Fibroblast of lung (primary cell): Measurements from ENCODE around the gene SORCS2. TPM values are rescaled to one million over a fixed set of nuclear protein-coding genes. Genes with fewer than 3 reads are reported as not detected.

Experiments
- DNase-seq, 2 donors: peaks; one replicate each; pipeline versions ENCODE4 v3.0.0 to v3.0.0-alpha.2; 2010; ENCODE audit warnings: low read depth in 2 of 2
- H2AFZ ChIP-seq: 2 replicates; pipeline ENCODE4 v1.5.1; 2012; ENCODE audit warnings: low read length, control low read depth, inconsistent platforms
- H3K27ac ChIP-seq: 2 replicates; pipeline ENCODE4 v1.5.1; 2011; ENCODE audit warnings: low read length, control low read depth; ENCODE audit not compliant: insufficient read depth
- H3K27me3 ChIP-seq: 2 replicates; pipeline ENCODE4 v1.5.1; 2011; ENCODE audit warnings: mild to moderate bottlenecking, low read length; ENCODE audit not compliant: control insufficient read depth, insufficient read depth
- H3K36me3 ChIP-seq: 2 replicates; pipeline ENCODE4 v1.5.1; 2011; ENCODE audit warnings: low read length; ENCODE audit not compliant: control insufficient read depth, insufficient read depth
- H3K4me1 ChIP-seq: 2 replicates; pipeline ENCODE4 v1.5.1; 2011; ENCODE audit warnings: low read length; ENCODE audit not compliant: control insufficient read depth, insufficient read depth; ENCODE audit errors: extremely low read depth
- H3K4me2 ChIP-seq: 2 replicates; pipeline ENCODE4 v1.5.1; 2011; ENCODE audit warnings: low read length, control low read depth; ENCODE audit not compliant: insufficient read depth; ENCODE audit errors: extremely low read depth
- H3K4me3 ChIP-seq, 4 experiments: fragments of 200-600 bp in 1 of 4; sonication (generic) in 1 of 4; replicated peaks in 1 of 4; 2 replicates each; pipeline ENCODE4 v1.5.1; 2011 to 2016; ENCODE audit warnings: low read length in 4 of 4, low read depth in 3 of 4, mild to moderate bottlenecking in 3 of 4, control low read depth in 2 of 4, inconsistent platforms in 1 of 4, mixed read lengths in 1 of 4; ENCODE audit not compliant: insufficient read depth in 1 of 4; ENCODE audit errors: control extremely low read depth in 1 of 4
- H3K79me2 ChIP-seq: 2 replicates; pipeline ENCODE4 v1.5.1; 2012; ENCODE audit warnings: mild to moderate bottlenecking, low read length, inconsistent platforms; ENCODE audit not compliant: control insufficient read depth, insufficient read depth
- H3K9ac ChIP-seq: 2 replicates; pipeline ENCODE4 v1.5.1; 2011; ENCODE audit warnings: mild to moderate bottlenecking, low read length, control low read depth; ENCODE audit not compliant: insufficient read depth
- H3K9me3 ChIP-seq: 2 replicates; pipeline ENCODE4 v1.5.1; 2012; ENCODE audit warnings: low read depth, low read length; ENCODE audit not compliant: control insufficient read depth, insufficient read depth
- H4K20me1 ChIP-seq: 2 replicates; pipeline ENCODE4 v1.5.1; 2011; ENCODE audit warnings: low read length; ENCODE audit not compliant: control insufficient read depth, insufficient read depth; ENCODE audit errors: extremely low read depth
- EZH2 ChIP-seq: IDR thresholded peaks from 2 replicates; pipeline ENCODE4 v1.5.1; 2012; ENCODE audit warnings: low read length, control low read depth, mild to moderate bottlenecking; ENCODE audit errors: missing control alignments
- polyA plus RNA-seq, 2 donors: library from polyadenylated mRNA; depleted of rRNA in 1 of 2; stranded (reverse) in 1 of 2; unstranded in 1 of 2; fragments of >200 nt; gene quantifications; 2 replicates each; pipeline ENCODE4 v1.2.1, GENCODE V29; 2011 to 2012; ENCODE audit warnings: missing spikeins in 1 of 2
- total RNA-seq: library from RNA; depleted of rRNA; stranded (reverse); fragments of >200 nt; gene quantifications from 2 replicates; pipeline ENCODE4 v1.2.1, GENCODE V29; 2014
- TF ChIP-seq, protein P1 (sequence below), 2 donors: IDR thresholded peaks in 1 of 2; conservative IDR thresholded peaks in 1 of 2; 1 replicate in 1 of 2; 2 replicates in 1 of 2; pipeline ENCODE4 v1.5.1; 2011 to 2012; ENCODE audit warnings: low read length in 2 of 2, control low read depth in 1 of 2, inconsistent platforms in 1 of 2, low read depth in 1 of 2, mild to moderate bottlenecking in 1 of 2

SORCS2 gene
- total and polyA plus RNA-seq, 2 donors (not counting 1 experiment from before 2014, with no cell fraction given): 0.17 to 0.41 TPM

DNA sequence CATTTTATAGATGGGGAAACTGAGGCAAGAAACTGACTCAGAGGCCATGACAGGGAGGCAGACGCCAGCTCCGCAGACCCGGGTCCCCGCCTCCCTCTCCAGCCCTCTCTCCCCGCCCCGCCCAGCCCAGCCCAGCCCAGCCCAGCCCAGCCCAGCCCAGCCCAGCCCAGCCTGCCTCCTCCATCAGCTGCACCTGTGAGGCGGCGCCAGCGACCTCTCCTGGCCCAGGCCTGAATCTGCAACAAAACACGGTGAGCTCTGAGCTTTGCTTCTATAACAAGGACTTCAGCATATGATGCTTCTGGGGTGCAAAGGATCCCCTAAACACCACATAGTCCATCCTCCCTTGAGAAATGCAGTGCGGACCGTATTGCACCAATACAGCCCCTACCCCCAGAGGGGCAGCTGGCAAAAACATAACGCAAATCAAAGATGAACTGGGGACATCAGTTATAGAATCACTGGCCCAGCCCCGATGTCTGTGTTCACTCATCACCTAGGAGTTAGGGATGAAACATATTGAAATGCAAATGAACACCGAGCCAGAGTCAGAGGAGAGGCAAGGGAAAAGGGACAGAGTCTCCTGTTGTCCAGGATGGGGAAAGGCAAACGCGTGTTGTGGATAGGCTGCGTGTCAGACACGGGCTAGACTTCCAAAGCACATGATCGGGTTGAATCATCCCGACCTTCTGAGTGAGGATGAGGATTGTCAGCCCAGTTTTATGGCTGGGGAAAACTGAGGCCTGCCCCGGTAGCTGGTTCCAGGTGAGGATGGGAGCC is 458.5 kb downstream of the SORCS2 start:
- Histone ChIP-seq H3K4me3 (no peak overlapping the region), H3K9ac (no peak overlapping the region), H3K4me2 (no peak overlapping the region), H2AFZ (no peak overlapping the region), H3K27ac (no peak overlapping the region), H3K9me3 (no peaks in the 10 kb centered on the region), H3K27me3 (no peaks in the 10 kb centered on the region), H3K79me2 (no peaks in the 10 kb centered on the region), H4K20me1 (no peaks in the 10 kb centered on the region), H3K36me3 (no peaks in the 10 kb centered on the region), H3K4me1 (peaks cover 22% of the 10 kb centered on the region)
- TF ChIP-seq EZH2: no peak
- TF ChIP-seq, protein P1, sequence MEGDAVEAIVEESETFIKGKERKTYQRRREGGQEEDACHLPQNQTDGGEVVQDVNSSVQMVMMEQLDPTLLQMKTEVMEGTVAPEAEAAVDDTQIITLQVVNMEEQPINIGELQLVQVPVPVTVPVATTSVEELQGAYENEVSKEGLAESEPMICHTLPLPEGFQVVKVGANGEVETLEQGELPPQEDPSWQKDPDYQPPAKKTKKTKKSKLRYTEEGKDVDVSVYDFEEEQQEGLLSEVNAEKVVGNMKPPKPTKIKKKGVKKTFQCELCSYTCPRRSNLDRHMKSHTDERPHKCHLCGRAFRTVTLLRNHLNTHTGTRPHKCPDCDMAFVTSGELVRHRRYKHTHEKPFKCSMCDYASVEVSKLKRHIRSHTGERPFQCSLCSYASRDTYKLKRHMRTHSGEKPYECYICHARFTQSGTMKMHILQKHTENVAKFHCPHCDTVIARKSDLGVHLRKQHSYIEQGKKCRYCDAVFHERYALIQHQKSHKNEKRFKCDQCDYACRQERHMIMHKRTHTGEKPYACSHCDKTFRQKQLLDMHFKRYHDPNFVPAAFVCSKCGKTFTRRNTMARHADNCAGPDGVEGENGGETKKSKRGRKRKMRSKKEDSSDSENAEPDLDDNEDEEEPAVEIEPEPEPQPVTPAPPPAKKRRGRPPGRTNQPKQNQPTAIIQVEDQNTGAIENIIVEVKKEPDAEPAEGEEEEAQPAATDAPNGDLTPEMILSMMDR (conservative IDR thresholded peaks at IDR 0.05 in 1 of 2, IDR thresholded peaks at IDR 0.05 in 1 of 2; ENCODE audit: low read depth in 1 of 2, low read length in 2 of 2): no peak
- peak; percentile 36 to 64 for DNase-seq

GRCh38 chr4:7651461-7651921 is 459.2 kb downstream of the SORCS2 start:
- TF ChIP-seq EZH2: no peak
- TF ChIP-seq, protein P1 (conservative IDR thresholded peaks at IDR 0.05 in 1 of 2, IDR thresholded peaks at IDR 0.05 in 1 of 2; ENCODE audit: low read depth in 1 of 2, low read length in 2 of 2): no peak
- DNase-seq: peak; percentile 37 to 51
- no peaks in the 10 kb centered on the region for H3K27me3 ChIP-seq

GRCh38 chr4:7652006-7652405 is 459.7 kb downstream of the SORCS2 start:
- Histone ChIP-seq H3K79me2 (no peaks in the 10 kb centered on the region), H3K4me3 (no peak overlapping the region), H4K20me1 (no peaks in the 10 kb centered on the region), H3K9me3 (no peaks in the 10 kb centered on the region), H3K9ac (no peak overlapping the region), H3K27ac (no peak overlapping the region), H3K4me1 (peaks cover 22% of the 10 kb centered on the region), H3K36me3 (no peaks in the 10 kb centered on the region), H3K27me3 (no peaks in the 10 kb centered on the region), H3K4me2 (no peak overlapping the region), H2AFZ (no peak overlapping the region)
- DNase-seq: no peak
- no peak for TF ChIP-seq EZH2
- TF ChIP-seq, protein P1 (conservative IDR thresholded peaks at IDR 0.05 in 1 of 2, IDR thresholded peaks at IDR 0.05 in 1 of 2; ENCODE audit: low read depth in 1 of 2, low read length in 2 of 2): no peak

More at GRCh38 chr4:7651461-7651921, 459.2 kb downstream of the SORCS2 start:
- H4K20me1 ChIP-seq: no peaks in the 10 kb centered on the region
- no peaks in the 10 kb centered on the region for H3K9me3 ChIP-seq
- no peak overlapping the region for H3K4me3 ChIP-seq
- no peaks in the 10 kb centered on the region for H3K36me3 ChIP-seq
- no peak overlapping the region for H3K9ac ChIP-seq
- no peaks in the 10 kb centered on the region for H3K79me2 ChIP-seq
- H2AFZ ChIP-seq: no peak overlapping the region
- no peak overlapping the region for H3K27ac ChIP-seq
- peaks cover 22% of the 10 kb centered on the region for H3K4me1 ChIP-seq
- no peak overlapping the region for H3K4me2 ChIP-seq
